ENCODE data around the gene UXT.
A peak's percentile ranks its signal among the peaks of the same experiment; 100 is the strongest.
"Not testable (repeated sequence)": the region's sequence is repeated elsewhere in the genome, so short reads cannot be mapped to it uniquely, and the experiment has no call there.

The UXT gene

GRCh38 chrX:47658684-47659420, at the start of gene UXT:
UXT (minus strand) TSS chrX:47659180; CDS start chrX:47658927, 253 bp downstream.
- peak; percentile 93 for DNase-seq

GRCh38 chrX:47707031-47707780, 48.2 kb upstream of the UXT start:
- DNase-seq = no peak

- no peak for DNase-seq
Observed at GRCh38 chrX:47706575-47706974, 47.6 kb upstream of the UXT start.

GRCh38 chrX:47704736-47705135, 45.8 kb upstream of the UXT start:
- DNase-seq = no peak

GRCh38 chrX:47697181-47697580, 38.2 kb upstream of the UXT start:
- no peak for DNase-seq

GRCh38 chrX:47690175-47690574, 31.2 kb upstream of the UXT start:
- DNase-seq = no peak

GRCh38 chrX:47687263-47687662, 28.3 kb upstream of the UXT start:
- no peak for DNase-seq

- no peak for DNase-seq
Observed at GRCh38 chrX:47683829-47684205, 24.8 kb upstream of the UXT start.

GRCh38 chrX:47683184-47683828, 24.3 kb upstream of the UXT start:
- DNase-seq = no peak

- DNase-seq = not testable (repeated sequence)
Observed at GRCh38 chrX:47675959-47676859, 17.2 kb upstream of the UXT start.

- no peak for DNase-seq
Observed at GRCh38 chrX:47674776-47675175, 15.8 kb upstream of the UXT start.

GRCh38 chrX:47665797-47666196, 6.8 kb upstream of the UXT start:
- DNase-seq = not testable (repeated sequence)

- DNase-seq = no peak
Observed at GRCh38 chrX:47664737-47665136, 5.8 kb upstream of the UXT start.

GRCh38 chrX:47662144-47662657, 3.2 kb upstream of the UXT start:
- peak; percentile 64 for DNase-seq

GRCh38 chrX:47661539-47661938, 2.6 kb upstream of the UXT start:
- DNase-seq = no peak

- DNase-seq = no peak
Observed at GRCh38 chrX:47659421-47659726, 394 bp upstream of the UXT start.

GRCh38 chrX:47658301-47658683, 688 bp downstream of the UXT start:
- DNase-seq = no peak

GRCh38 chrX:47651043-47651905, 7.7 kb downstream of the UXT start:
- peak; percentile 51 for DNase-seq

GRCh38 chrX:47650164-47651042, 8.6 kb downstream of the UXT start, which contains the start of gene ELK1:
ELK1 (minus strand) TSS chrX:47650563; CDS start chrX:47641441, 9,122 bp downstream.
- peak; percentile 88 for DNase-seq

GRCh38 chrX:47649781-47650163, 9.2 kb downstream of the UXT start:
- no peak for DNase-seq

- DNase-seq = peak; percentile 41
Observed at GRCh38 chrX:47649271-47649670, 9.7 kb downstream of the UXT start.

All from activated CD8-positive, alpha-beta memory T cell treated with anti-CD3 and anti-CD28 coated beads for 24 hours (primary cell).